SK-N-SH (cell line): Measurements from ENCODE around the gene P2RX3. TPM values are rescaled to one million over a fixed set of nuclear protein-coding genes. Genes with fewer than 3 reads are reported as not detected.

Source experiments
- CTCF ChIA-PET: fragments of 300-600, 350-600 bp; formaldehyde crosslinking; extraction: SDS; loops from one replicate; lab custom pipeline; 2021; lab: Yijun Ruan, JAX
- POLR2A ChIA-PET: fragments of 350-600 bp; sonication (Branson Sonifier 250); formaldehyde crosslinking; extraction: SDS; loops from one replicate; lab custom pipeline; 2020; ENCODE audit warnings: antibody characterized with exemption, inconsistent platforms; lab: Yijun Ruan, JAX
- DNase-seq: peaks from one replicate; pipeline ENCODE4 v3.0.0; 2012
- H2AFZ ChIP-seq: fragments of 200-600 bp; sonication (generic); 2 replicates; pipeline ENCODE4 v1.8.1; 2016; ENCODE audit warnings: antibody characterized with exemption, mild to moderate bottlenecking, low read depth
- H3F3A ChIP-seq: fragments of 200-600 bp; sonication (generic); replicated peaks from 2 replicates; pipeline ENCODE3; 2016; ENCODE audit warnings: antibody characterized with exemption, mild to moderate bottlenecking; ENCODE audit not compliant: insufficient read depth
- H3K27ac ChIP-seq, 2 experiments: fragments of 200-500 bp in 1 of 2; fragments of 200-600 bp in 1 of 2; sonication (Bioruptor generic) in 1 of 2; sonication (generic), shearing (Covaris generic) in 1 of 2; 2 replicates each; pipeline versions ENCODE4 v1.5.1 to v1.6.1; 2014 to 2016; ENCODE audit warnings: low read depth in 2 of 2, inconsistent platforms in 1 of 2, low read length in 1 of 2, mild to moderate bottlenecking in 1 of 2, mixed read lengths in 1 of 2
- H3K27me3 ChIP-seq: fragments of 200-600 bp; sonication (generic), shearing (Covaris generic); 2 replicates; pipeline ENCODE4 v1.6.1; 2016; ENCODE audit warnings: mixed run types; ENCODE audit not compliant: insufficient read depth
- H3K36me3 ChIP-seq, 2 experiments: fragments of 200-500 bp in 1 of 2; fragments of 200-600 bp in 1 of 2; sonication (Bioruptor generic) in 1 of 2; sonication (generic) in 1 of 2; replicated peaks in 1 of 2; 2 replicates each; pipeline versions ENCODE3 to v1.5.1; 2014 to 2016; ENCODE audit warnings: low read length in 1 of 2, mild to moderate bottlenecking in 1 of 2; ENCODE audit not compliant: insufficient read depth in 2 of 2, control insufficient read depth in 1 of 2
- H3K4me1 ChIP-seq, 2 experiments: fragments of 200-500 bp in 1 of 2; fragments of 200-600 bp in 1 of 2; sonication (Bioruptor generic) in 1 of 2; sonication (generic), shearing (Covaris generic) in 1 of 2; 2 replicates each; pipeline versions ENCODE4 v1.5.1 to v1.6.1; 2014 to 2016; ENCODE audit warnings: low read depth in 1 of 2, low read length in 1 of 2, mixed run types in 1 of 2; ENCODE audit not compliant: insufficient read depth in 2 of 2, control insufficient read depth in 1 of 2
- H3K4me2 ChIP-seq: fragments of 200-600 bp; sonication (generic), shearing (Covaris generic); 2 replicates; pipeline ENCODE4 v1.6.1; 2017; ENCODE audit warnings: mixed run types
- H3K4me3 ChIP-seq, 2 experiments: fragments of 200-500 bp in 1 of 2; fragments of 200-600 bp in 1 of 2; sonication (Bioruptor generic) in 1 of 2; sonication (generic), shearing (Covaris generic) in 1 of 2; 2 replicates each; pipeline versions ENCODE4 v1.5.1 to v1.8.1; 2014 to 2016; ENCODE audit warnings: low read depth in 2 of 2, inconsistent platforms in 1 of 2, low read length in 1 of 2, mild to moderate bottlenecking in 1 of 2, mixed read lengths in 1 of 2, moderate library complexity in 1 of 2
- H3K79me2 ChIP-seq: fragments of 200-600 bp; sonication (generic); 2 replicates; pipeline ENCODE4 v1.8.1; 2017; ENCODE audit warnings: mild to moderate bottlenecking; ENCODE audit not compliant: insufficient read depth
- H3K9ac ChIP-seq: fragments of 200-600 bp; sonication (generic); 2 replicates; pipeline ENCODE4 v1.6.1; 2017; ENCODE audit warnings: mixed run types
- H3K9me2 ChIP-seq: fragments of 200-600 bp; sonication (generic); 2 replicates; pipeline ENCODE4 v1.6.1; 2017; ENCODE audit warnings: mixed run types
- H3K9me3 ChIP-seq: fragments of 200-600 bp; sonication (generic); 2 replicates; pipeline ENCODE4 v1.6.1; 2017; ENCODE audit warnings: mixed run types, mild to moderate bottlenecking, moderate library complexity
- H4K20me1 ChIP-seq: fragments of 200-600 bp; sonication (generic); 2 replicates; pipeline ENCODE4 v1.6.1; 2017; ENCODE audit warnings: mild to moderate bottlenecking, mixed run types; ENCODE audit not compliant: insufficient read depth
- CTCF ChIP-seq: fragments of 200-600 bp; sonication (generic); IDR thresholded peaks from 2 replicates; pipeline ENCODE4 v1.6.1; 2017; ENCODE audit warnings: antibody characterized with exemption, mild to moderate bottlenecking, moderate library complexity
- ELF1 ChIP-seq: IDR thresholded peaks from 2 replicates; pipeline ENCODE4 v1.4.0; 2012
- EZH2phosphoT487 ChIP-seq: fragments of 200-600 bp; sonication (generic); IDR thresholded peaks from 2 replicates; pipeline ENCODE4 v1.6.1; 2017; ENCODE audit warnings: low read depth, mixed run types, mild to moderate bottlenecking, antibody characterized with exemption, moderate library complexity, borderline replicate concordance
- FOXJ3 ChIP-seq: sonication (generic); formaldehyde crosslinking; IDR thresholded peaks from 2 replicates; pipeline ENCODE4 v1.5.1; 2020; ENCODE audit warnings: mild to moderate bottlenecking, missing genetic modification reagents
- FOXM1 ChIP-seq: IDR thresholded peaks from 2 replicates; pipeline ENCODE4 v1.4.0; 2012; ENCODE audit warnings: low read depth, mild to moderate bottlenecking
- JUND ChIP-seq: IDR thresholded peaks from 2 replicates; pipeline ENCODE4 v1.4.0; 2012
- MEF2A ChIP-seq: IDR thresholded peaks from 2 replicates; pipeline ENCODE4 v1.4.0; 2012; ENCODE audit warnings: low read depth, borderline replicate concordance
- NFIC ChIP-seq: IDR thresholded peaks from 2 replicates; pipeline ENCODE4 v1.4.0; 2012; ENCODE audit warnings: borderline replicate concordance
- RAD21 ChIP-seq: IDR thresholded peaks from 2 replicates; pipeline ENCODE4 v1.6.1; 2012; ENCODE audit warnings: mild to moderate bottlenecking, low read length
- RCOR1 ChIP-seq: fragments of 150-350 bp; IDR thresholded peaks from 2 replicates; pipeline ENCODE4 v1.6.1; 2017; ENCODE audit warnings: antibody characterized with exemption, low read length
- RFX5 ChIP-seq: IDR thresholded peaks from 2 replicates; pipeline ENCODE4 v1.6.1; 2012; ENCODE audit warnings: mild to moderate bottlenecking, improper control_type of control experiment, low read length
- RXRA ChIP-seq: IDR thresholded peaks from 2 replicates; pipeline ENCODE4 v1.4.0; 2012; ENCODE audit warnings: low read depth, mild to moderate bottlenecking, borderline replicate concordance
- TAF1 ChIP-seq: IDR thresholded peaks from 2 replicates; pipeline ENCODE4 v1.6.1; 2012; ENCODE audit warnings: low read depth, mild to moderate bottlenecking, low read length, moderate library complexity, borderline replicate concordance
- TEAD4 ChIP-seq: IDR thresholded peaks from 2 replicates; pipeline ENCODE4 v1.4.0; 2012; ENCODE audit warnings: mild to moderate bottlenecking, borderline replicate concordance; ENCODE audit not compliant: insufficient read depth
- USF1 ChIP-seq: IDR thresholded peaks from 2 replicates; pipeline ENCODE4 v1.4.0; 2012; ENCODE audit warnings: low read depth, borderline replicate concordance
- USF2 ChIP-seq: fragments of 150-350 bp; IDR thresholded peaks from 2 replicates; pipeline ENCODE4 v1.6.1; 2017; ENCODE audit warnings: antibody characterized with exemption, low read length, low read depth, borderline replicate concordance
- YY1 ChIP-seq: IDR thresholded peaks from 2 replicates; pipeline ENCODE4 v1.4.0; 2012; ENCODE audit warnings: low read depth, mild to moderate bottlenecking
- WGBS: methylation state at CpG from one replicate; pipeline ENCODE4 v1.1.6; 2017; ENCODE audit warnings: low lambda C conversion rate; 5-methylcytosine and 5-hydroxymethylcytosine counted together
- polyA plus RNA-seq, 3 experiments: library from polyadenylated mRNA; depleted of rRNA; stranded (reverse); fragments of >200 nt; gene quantifications; 2 replicates each; pipeline ENCODE4 v1.2.3, GENCODE V29; 2012
- TF ChIP-seq, protein P1 (sequence below): fragments of 150-350 bp; IDR thresholded peaks from 2 replicates; pipeline ENCODE4 v1.6.1; 2016; ENCODE audit warnings: mild to moderate bottlenecking, low read depth, low read length
- TF ChIP-seq, protein P2 (sequence below): IDR thresholded peaks from 2 replicates; pipeline ENCODE4 v1.4.0; 2012; ENCODE audit warnings: low read depth

The P2RX3 gene
- polyA plus RNA-seq, 1 of the 3 experiments (the other 2 are of a cell fraction) = not detected

GRCh38 chr11:57391539-57391938 lies 53.4 kb downstream of the P2RX3 start:
- H4K20me1 ChIP-seq = no peaks in the 10 kb centered on the region
- no peak for DNase-seq
- H3K27me3 ChIP-seq = peaks cover 6% of the 10 kb centered on the region; the same call in 1 of the 2 replicates
- no peak overlapping the region for H3K27ac ChIP-seq
- no peaks in the 10 kb centered on the region for H3F3A ChIP-seq
- POLR2A ChIA-PET = no interaction called here
- CTCF ChIA-PET = interaction anchor here (1.0 to 1.3 kb wide), 3 partner anchors 65 to 67 kb away, joined by 3 to 5 read pairs (median 3); no protein-coding TSS in a partner anchor
- no peaks in the 10 kb centered on the region for H3K9me3 ChIP-seq
- no peaks in the 10 kb centered on the region for H3K36me3 ChIP-seq
- no peaks in the 10 kb centered on the region for H3K9me2 ChIP-seq
- no peak overlapping the region for H3K4me3 ChIP-seq
- no peak overlapping the region for H3K9ac ChIP-seq
- H3K79me2 ChIP-seq = no peaks in the 10 kb centered on the region
- 47% methylated on average over 2 of the region's 2 CpGs for WGBS
- no peak overlapping the region for H3K4me2 ChIP-seq
- no peak overlapping the region for H2AFZ ChIP-seq
- H3K4me1 ChIP-seq = no peaks in the 10 kb centered on the region; a peak in 1 of 4 replicates
- TF ChIP-seq, protein P1, sequence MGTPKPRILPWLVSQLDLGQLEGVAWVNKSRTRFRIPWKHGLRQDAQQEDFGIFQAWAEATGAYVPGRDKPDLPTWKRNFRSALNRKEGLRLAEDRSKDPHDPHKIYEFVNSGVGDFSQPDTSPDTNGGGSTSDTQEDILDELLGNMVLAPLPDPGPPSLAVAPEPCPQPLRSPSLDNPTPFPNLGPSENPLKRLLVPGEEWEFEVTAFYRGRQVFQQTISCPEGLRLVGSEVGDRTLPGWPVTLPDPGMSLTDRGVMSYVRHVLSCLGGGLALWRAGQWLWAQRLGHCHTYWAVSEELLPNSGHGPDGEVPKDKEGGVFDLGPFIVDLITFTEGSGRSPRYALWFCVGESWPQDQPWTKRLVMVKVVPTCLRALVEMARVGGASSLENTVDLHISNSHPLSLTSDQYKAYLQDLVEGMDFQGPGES = no peak
- no peak for TF ChIP-seq TAF1
- no peak for TF ChIP-seq FOXJ3
- TF ChIP-seq USF1 = no peak
- no peak for TF ChIP-seq RCOR1
- no peak for TF ChIP-seq NFIC
- TF ChIP-seq, protein P2, sequence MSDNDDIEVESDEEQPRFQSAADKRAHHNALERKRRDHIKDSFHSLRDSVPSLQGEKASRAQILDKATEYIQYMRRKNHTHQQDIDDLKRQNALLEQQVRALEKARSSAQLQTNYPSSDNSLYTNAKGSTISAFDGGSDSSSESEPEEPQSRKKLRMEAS = no peak
- no peak for TF ChIP-seq CTCF
- no peak for TF ChIP-seq RAD21
- TF ChIP-seq EZH2phosphoT487 = no peak
- no peak for TF ChIP-seq YY1
- no peak for TF ChIP-seq TEAD4
- no peak for TF ChIP-seq JUND
- no peak for TF ChIP-seq MEF2A
- no peak for TF ChIP-seq FOXM1
- no peak for TF ChIP-seq RFX5
- TF ChIP-seq USF2 = no peak
- TF ChIP-seq ELF1 = no peak
- no peak for TF ChIP-seq RXRA
